ENCODE measurements around the gene HIPK2.

The HIPK2 gene

GRCh38 chr7:139543801-139544603 lies 233.8 kb downstream of the HIPK2 start:
- no peak for DNase-seq

- DNase-seq, result no peak
These were observed 235.3 kb downstream of the HIPK2 start for GRCh38 chr7:139542308-139543151.

- DNase-seq, result no peak
These were observed 236.0 kb downstream of the HIPK2 start for GRCh38 chr7:139541600-139542307.

- no peak for DNase-seq
These were observed 237.6 kb downstream of the HIPK2 start for GRCh38 chr7:139540203-139540602.

- DNase-seq, result no peak
These were observed 238.7 kb downstream of the HIPK2 start for GRCh38 chr7:139538881-139539635.

GRCh38 chr7:139536152-139536551 lies 241.6 kb downstream of the HIPK2 start:
- no peak for DNase-seq

- DNase-seq, result no peak
These were observed 242.7 kb downstream of the HIPK2 start for GRCh38 chr7:139534966-139535651.

- no peak for DNase-seq
These were observed 243.7 kb downstream of the HIPK2 start for GRCh38 chr7:139534096-139534495.

- no peak for DNase-seq
These were observed 245.1 kb downstream of the HIPK2 start for GRCh38 chr7:139532636-139533155.

- no peak for DNase-seq
These were observed 246.7 kb downstream of the HIPK2 start for GRCh38 chr7:139531094-139531493.

GRCh38 chr7:139526578-139527544 lies 250.9 kb downstream of the HIPK2 start:
- peak in 1 of 51 donors; percentile 13 for DNase-seq

GRCh38 chr7:139525750-139526149 lies 252.0 kb downstream of the HIPK2 start:
- DNase-seq, result no peak

GRCh38 chr7:139525239-139525638 lies 252.6 kb downstream of the HIPK2 start:
- DNase-seq, result peak in 1 of 51 donors; percentile 24

- DNase-seq, result no peak
These were observed 253.6 kb downstream of the HIPK2 start for GRCh38 chr7:139523968-139524815.

- peak in 9 of 51 donors; percentile 8 to 37 (median 17) for DNase-seq
These were observed 254.4 kb downstream of the HIPK2 start, which contains the start of gene CLEC2L for GRCh38 chr7:139523199-139523941. Gene CLEC2L (plus strand): TSS chr7:139523685. CDS start chr7:139523928, 243 bp downstream.

GRCh38 chr7:139522830-139523198 lies 255.0 kb downstream of the HIPK2 start:
- DNase-seq, result no peak

GRCh38 chr7:139521439-139521838 lies 256.4 kb downstream of the HIPK2 start:
- no peak for DNase-seq

All from hypothalamus (tissue), 51 donors.